Upper lobe of left lung (tissue), 6 donors: ENCODE results near the gene AQP3. TPM values are rescaled to one million over a fixed set of nuclear protein-coding genes. Genes with fewer than 3 reads are reported as not detected.

ENCODE experiments used
- ATAC-seq, 2 donors: fragments of 200-7000 bp; cut with Tn5 transposase; one replicate each; pipeline ENCODE4 v1.9.1; 2022; ENCODE audit warnings: mild to moderate bottlenecking in 2 of 2, moderate library complexity in 2 of 2; ENCODE audit not compliant: low FRiP score in 2 of 2
- DNase-seq, 2 donors: peaks; one replicate each; pipeline ENCODE4 v3.0.0-alpha.2; 2019 to 2020
- H3K27ac ChIP-seq, 4 donors: fragments of 200-600 bp; sonication (generic); one replicate each; pipeline ENCODE4 v1.5.1; 2016 to 2019
- H3K27me3 ChIP-seq, 4 donors: fragments of 200-600 bp; sonication (generic); one replicate each; pipeline ENCODE4 v1.5.1; 2017 to 2019
- H3K36me3 ChIP-seq, 4 donors: fragments of 200-600 bp; sonication (generic); one replicate each; pipeline ENCODE4 v1.5.1; 2016 to 2019
- H3K4me1 ChIP-seq, 4 donors: fragments of 200-600 bp; sonication (generic); one replicate each; pipeline ENCODE4 v1.5.1; 2018 to 2019
- H3K4me3 ChIP-seq, 4 donors: fragments of 200-600 bp; sonication (generic); one replicate each; pipeline ENCODE4 v1.5.1; 2017 to 2019; ENCODE audit warnings: mild to moderate bottlenecking in 2 of 4, moderate library complexity in 1 of 4
- H3K9me3 ChIP-seq, 4 donors: fragments of 200-600 bp; sonication (generic); one replicate each; pipeline ENCODE4 v1.5.1; 2018 to 2019
- CTCF ChIP-seq, 6 experiments: fragments of 450-650 bp in 4 of 6; fragments of 200-600 bp in 2 of 6; sonication (generic) in 2 of 6; IDR thresholded peaks; one replicate each; pipeline ENCODE4 v1.5.1; 2016 to 2019; ENCODE audit warnings: antibody characterized with exemption in 6 of 6
- EP300 ChIP-seq, 4 donors: sonication (generic); formaldehyde crosslinking; IDR thresholded peaks; one replicate each; pipeline ENCODE4 v1.5.1; 2017; ENCODE audit warnings: antibody characterized with exemption in 4 of 4, control low read depth in 2 of 4
- POLR2A ChIP-seq, 4 donors: fragments of 450-650 bp; IDR thresholded peaks; one replicate each; pipeline ENCODE4 v1.5.1; 2016 to 2017; ENCODE audit warnings: antibody characterized with exemption in 4 of 4, mild to moderate bottlenecking in 2 of 4
- POLR2AphosphoS5 ChIP-seq, 2 donors: sonication (generic); formaldehyde crosslinking; IDR thresholded peaks; one replicate each; pipeline ENCODE4 v1.5.1; 2017; ENCODE audit warnings: antibody characterized with exemption in 2 of 2
- WGBS, 2 donors: methylation state at CpG; one replicate each; pipeline ENCODE4 v1.1.5; 2017 to 2018; 5-methylcytosine and 5-hydroxymethylcytosine counted together
- total RNA-seq, 6 donors: library from RNA; depleted of rRNA in 4 of 6; stranded (reverse); fragments of >200 nt in 4 of 6; gene quantifications; one replicate each; pipeline versions ENCODE4 v1.1.0 to v1.2.1, GENCODE V29; 2016 to 2021
- donor health status: DM: no; HTN: no; CAD: no; lungs with moderate emphysema.
- donor health status: DM: no; HTN: yes; CAD: no; lungs with severe emphysema.

AQP3 gene
- total RNA-seq, 6 donors from 2014 or later = 62.5 to 468 (median 201) TPM

- Histone ChIP-seq H3K27ac (peak overlapping the region in 1 of 4 donors; percentile 40), H3K27me3 (no peaks in the 10 kb centered on the region), H3K4me1 (peaks cover 8 to 44% (median 32%) of the 10 kb centered on the region in 4 donors), H3K4me3 (no peak overlapping the region), H3K36me3 (peaks cover 0 to 14% (median 10%) of the 10 kb centered on the region in 4 donors), H3K9me3 (no peaks in the 10 kb centered on the region)
- DNase-seq = peak in 1 of 2 donors; percentile 70
- WGBS, 2 donors = 94 to 95% methylated on average over 12 to 15 of the region's 15 CpGs
- no peak for ATAC-seq
- TF ChIP-seq CTCF (IDR thresholded peaks at IDR 0.05) = no peak
- no peak for TF ChIP-seq POLR2A (IDR thresholded peaks at IDR 0.05)
- no peak for TF ChIP-seq EP300 (IDR thresholded peaks at IDR 0.05)
- TF ChIP-seq POLR2AphosphoS5 (IDR thresholded peaks at IDR 0.05) = no peak
These were observed 5.3 kb downstream of the AQP3 start for GRCh38 chr9:33442125-33442524.

DNA sequence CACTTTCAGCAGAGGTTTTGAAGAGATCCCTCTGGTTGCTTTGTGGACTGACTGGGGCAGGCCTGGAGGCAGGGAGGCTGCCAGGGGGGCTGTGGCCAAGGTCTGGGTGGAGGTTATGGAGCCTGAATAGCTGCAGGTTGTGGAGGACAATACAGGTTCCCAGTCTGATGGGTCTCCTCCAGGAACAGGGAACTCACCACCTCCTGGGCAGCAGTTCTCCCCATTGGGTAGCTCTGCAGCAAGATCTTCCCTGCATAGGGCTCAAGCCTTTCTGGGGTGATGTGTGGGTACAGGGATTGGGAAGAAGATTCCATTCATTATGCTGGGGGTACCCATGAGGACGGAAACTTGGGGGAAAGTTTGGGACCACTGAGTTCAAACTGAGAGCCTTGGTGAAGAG lies 6.8 kb downstream of the AQP3 start:
- ATAC-seq (no peak), DNase-seq (no peak)
- Histone ChIP-seq H3K4me1 (peaks cover 0 to 37% (median 23%) of the 10 kb centered on the region in 4 donors), H3K9me3 (no peaks in the 10 kb centered on the region), H3K27me3 (no peaks in the 10 kb centered on the region), H3K36me3 (peaks cover 0 to 14% (median 10%) of the 10 kb centered on the region in 4 donors), H3K4me3 (no peak overlapping the region), H3K27ac (no peak overlapping the region)
- WGBS, 2 donors = 100% methylated on average over 1 of the region's 1 CpG
- TF ChIP-seq POLR2AphosphoS5 (IDR thresholded peaks at IDR 0.05) (no peak), EP300 (IDR thresholded peaks at IDR 0.05) (no peak), CTCF (IDR thresholded peaks at IDR 0.05) (no peak), POLR2A (IDR thresholded peaks at IDR 0.05) (no peak)

DNA sequence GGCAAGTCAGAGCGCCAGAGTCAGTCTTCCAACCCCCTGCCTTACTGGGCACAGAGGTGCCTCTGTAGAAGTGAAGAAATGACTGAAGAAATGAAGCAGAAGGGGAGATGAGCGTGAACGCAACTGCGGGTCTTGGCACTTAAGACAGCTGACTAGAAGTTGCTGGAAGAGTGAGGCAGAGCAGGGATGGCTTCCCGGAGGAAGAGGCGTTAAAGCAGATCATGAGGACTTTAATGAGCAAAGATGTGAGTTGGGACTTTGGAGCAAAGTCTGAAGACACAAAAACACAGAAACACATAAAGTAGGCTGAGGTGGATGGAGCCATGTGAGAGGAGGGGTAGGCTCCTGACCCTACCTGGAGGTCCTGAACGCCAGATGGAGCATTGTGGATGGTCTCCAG lies 7.2 kb downstream of the AQP3 start:
- 90 to 93% methylated on average over 7 of the region's 7 CpGs for WGBS, 2 donors
- DNase-seq = no peak
- peaks cover 0 to 14% (median 10%) of the 10 kb centered on the region in 4 donors for H3K36me3 ChIP-seq
- H3K4me3 ChIP-seq = no peak overlapping the region
- H3K9me3 ChIP-seq = no peaks in the 10 kb centered on the region
- no peak for TF ChIP-seq CTCF (IDR thresholded peaks at IDR 0.05)
- TF ChIP-seq POLR2A (IDR thresholded peaks at IDR 0.05) = no peak
- no peak for TF ChIP-seq EP300 (IDR thresholded peaks at IDR 0.05)
- TF ChIP-seq POLR2AphosphoS5 (IDR thresholded peaks at IDR 0.05) = no peak
- no peaks in the 10 kb centered on the region for H3K27me3 ChIP-seq
- peak overlapping the region in 1 of 4 donors; percentile 19 for H3K27ac ChIP-seq
- H3K4me1 ChIP-seq = peaks cover 0 to 33% (median 20%) of the 10 kb centered on the region in 4 donors
- no peak for ATAC-seq

GRCh38 chr9:33439731-33440130 lies 7.7 kb downstream of the AQP3 start:
- H3K27ac ChIP-seq = peak overlapping the region in 1 of 4 donors; percentile 19
- peak in 1 of 2 donors; percentile 9 for ATAC-seq
- peaks cover 0 to 31% (median 18%) of the 10 kb centered on the region in 4 donors for H3K4me1 ChIP-seq
- no peaks in the 10 kb centered on the region for H3K27me3 ChIP-seq
- TF ChIP-seq POLR2A (IDR thresholded peaks at IDR 0.05) = no peak
- TF ChIP-seq POLR2AphosphoS5 (IDR thresholded peaks at IDR 0.05) = no peak
- TF ChIP-seq CTCF (IDR thresholded peaks at IDR 0.05) = no peak
- no peak for TF ChIP-seq EP300 (IDR thresholded peaks at IDR 0.05)
- WGBS, 2 donors = 67 to 74% methylated on average over 6 of the region's 6 CpGs
- H3K9me3 ChIP-seq = no peaks in the 10 kb centered on the region
- no peak for DNase-seq
- H3K36me3 ChIP-seq = peaks cover 0 to 14% (median 10%) of the 10 kb centered on the region in 4 donors
- H3K4me3 ChIP-seq = no peak overlapping the region
